GM12872 (cell line): ENCODE measurements around the gene RAPGEFL1.

ENCODE experiments used
- TF ChIP-seq, protein P1 (sequence below): IDR thresholded peaks from 3 replicates; pipeline ENCODE4 v1.5.1; 2011; ENCODE audit warnings: low read depth, mild to moderate bottlenecking, low read length, moderate library complexity; ENCODE audit not compliant: insufficient read depth

RAPGEFL1 gene, protein sequence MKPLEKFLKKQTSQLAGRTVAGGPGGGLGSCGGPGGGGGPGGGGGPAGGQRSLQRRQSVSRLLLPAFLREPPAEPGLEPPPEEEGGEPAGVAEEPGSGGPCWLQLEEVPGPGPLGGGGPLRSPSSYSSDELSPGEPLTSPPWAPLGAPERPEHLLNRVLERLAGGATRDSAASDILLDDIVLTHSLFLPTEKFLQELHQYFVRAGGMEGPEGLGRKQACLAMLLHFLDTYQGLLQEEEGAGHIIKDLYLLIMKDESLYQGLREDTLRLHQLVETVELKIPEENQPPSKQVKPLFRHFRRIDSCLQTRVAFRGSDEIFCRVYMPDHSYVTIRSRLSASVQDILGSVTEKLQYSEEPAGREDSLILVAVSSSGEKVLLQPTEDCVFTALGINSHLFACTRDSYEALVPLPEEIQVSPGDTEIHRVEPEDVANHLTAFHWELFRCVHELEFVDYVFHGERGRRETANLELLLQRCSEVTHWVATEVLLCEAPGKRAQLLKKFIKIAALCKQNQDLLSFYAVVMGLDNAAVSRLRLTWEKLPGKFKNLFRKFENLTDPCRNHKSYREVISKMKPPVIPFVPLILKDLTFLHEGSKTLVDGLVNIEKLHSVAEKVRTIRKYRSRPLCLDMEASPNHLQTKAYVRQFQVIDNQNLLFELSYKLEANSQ

DNA sequence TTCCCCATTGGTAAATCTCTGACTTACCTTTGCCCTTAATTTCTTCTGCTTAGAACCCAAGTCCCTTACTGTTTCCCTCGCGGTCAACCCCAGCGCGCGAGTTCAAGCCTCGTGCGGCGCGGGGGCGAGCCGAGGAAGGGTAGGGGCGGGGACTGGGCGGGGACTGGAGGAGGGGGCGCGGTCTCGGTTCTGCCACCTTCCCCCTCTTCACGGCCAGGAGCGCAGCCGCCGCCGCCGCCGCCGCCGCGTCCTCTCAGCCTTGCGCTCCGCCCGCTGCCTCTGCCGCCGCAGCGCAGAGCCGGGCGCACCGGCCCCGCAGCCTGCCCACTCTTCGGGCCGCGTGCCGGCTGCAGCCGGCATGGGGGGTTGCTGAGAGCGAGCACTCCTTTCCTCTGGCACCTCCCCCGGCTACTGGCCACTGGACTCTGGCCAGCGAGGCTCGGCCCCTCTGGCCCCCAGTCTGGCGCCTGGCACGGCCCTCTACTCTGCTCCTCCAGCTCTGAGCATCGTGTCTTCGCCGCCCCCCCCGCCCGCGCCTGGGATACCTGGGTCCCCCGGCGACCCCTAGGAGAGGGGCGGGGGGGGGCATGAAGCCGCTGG lies at the start of gene RAPGEFL1:
TSS of gene RAPGEFL1 (plus strand) at position 196 of the 600 bp plus-strand sequence. CDS start at position 588, 392 bp downstream.
- TF ChIP-seq, protein P1, sequence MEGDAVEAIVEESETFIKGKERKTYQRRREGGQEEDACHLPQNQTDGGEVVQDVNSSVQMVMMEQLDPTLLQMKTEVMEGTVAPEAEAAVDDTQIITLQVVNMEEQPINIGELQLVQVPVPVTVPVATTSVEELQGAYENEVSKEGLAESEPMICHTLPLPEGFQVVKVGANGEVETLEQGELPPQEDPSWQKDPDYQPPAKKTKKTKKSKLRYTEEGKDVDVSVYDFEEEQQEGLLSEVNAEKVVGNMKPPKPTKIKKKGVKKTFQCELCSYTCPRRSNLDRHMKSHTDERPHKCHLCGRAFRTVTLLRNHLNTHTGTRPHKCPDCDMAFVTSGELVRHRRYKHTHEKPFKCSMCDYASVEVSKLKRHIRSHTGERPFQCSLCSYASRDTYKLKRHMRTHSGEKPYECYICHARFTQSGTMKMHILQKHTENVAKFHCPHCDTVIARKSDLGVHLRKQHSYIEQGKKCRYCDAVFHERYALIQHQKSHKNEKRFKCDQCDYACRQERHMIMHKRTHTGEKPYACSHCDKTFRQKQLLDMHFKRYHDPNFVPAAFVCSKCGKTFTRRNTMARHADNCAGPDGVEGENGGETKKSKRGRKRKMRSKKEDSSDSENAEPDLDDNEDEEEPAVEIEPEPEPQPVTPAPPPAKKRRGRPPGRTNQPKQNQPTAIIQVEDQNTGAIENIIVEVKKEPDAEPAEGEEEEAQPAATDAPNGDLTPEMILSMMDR, result no peak

DNA sequence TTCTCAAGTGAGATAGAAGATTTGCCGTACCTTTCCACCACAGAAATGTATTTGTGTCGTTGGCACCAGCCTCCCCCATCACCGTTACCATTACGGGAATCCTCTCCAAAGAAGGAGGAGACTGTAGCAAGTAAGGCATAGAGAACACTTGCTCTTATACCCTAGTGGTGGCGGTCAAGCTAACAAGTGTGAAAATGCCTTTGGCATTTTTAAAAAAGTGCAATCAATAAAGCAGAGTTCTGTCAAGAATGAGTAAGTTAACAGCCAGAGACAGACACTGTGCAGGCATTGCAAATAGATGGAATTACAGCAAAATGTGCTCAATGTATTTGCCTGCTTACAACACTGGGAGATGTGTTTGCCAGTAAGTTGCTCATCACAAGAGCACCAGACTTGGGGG lies 47.8 kb upstream of the RAPGEFL1 start:
- TF ChIP-seq, protein P1, result no peak

DNA sequence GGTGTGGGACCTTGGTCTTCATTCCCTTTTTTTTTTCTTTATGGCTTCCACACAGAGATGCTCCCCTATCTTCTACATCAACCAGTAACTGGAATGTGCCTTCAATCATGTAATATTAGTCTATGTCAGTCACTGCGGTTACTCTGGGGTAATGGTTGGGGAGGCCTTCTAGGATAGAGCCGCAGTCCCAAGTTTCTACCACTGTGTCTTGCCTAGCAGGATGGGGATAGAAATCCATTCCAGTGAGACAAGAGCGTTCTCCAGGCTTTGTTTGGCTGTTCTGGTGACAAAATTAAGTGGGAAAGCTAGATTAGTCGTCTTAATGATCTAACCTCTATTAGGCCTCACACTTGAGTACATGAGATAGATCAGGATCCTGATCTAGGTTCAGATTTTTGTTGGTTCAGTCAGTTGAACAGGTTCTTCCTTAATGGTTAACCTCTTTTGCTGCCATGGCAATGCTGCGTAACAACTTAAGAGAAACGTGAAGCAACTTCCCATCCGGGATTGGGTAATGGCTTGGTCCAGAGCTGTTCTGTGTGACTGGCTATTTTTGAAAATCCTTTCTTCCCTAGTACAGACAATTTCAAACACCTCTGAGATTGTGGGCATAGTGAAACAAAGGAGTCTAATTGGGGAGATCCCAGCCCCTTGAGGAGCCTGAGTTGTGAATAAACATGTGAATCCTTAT lies 46.8 kb upstream of the RAPGEFL1 start:
- TF ChIP-seq, protein P1, result no peak

DNA sequence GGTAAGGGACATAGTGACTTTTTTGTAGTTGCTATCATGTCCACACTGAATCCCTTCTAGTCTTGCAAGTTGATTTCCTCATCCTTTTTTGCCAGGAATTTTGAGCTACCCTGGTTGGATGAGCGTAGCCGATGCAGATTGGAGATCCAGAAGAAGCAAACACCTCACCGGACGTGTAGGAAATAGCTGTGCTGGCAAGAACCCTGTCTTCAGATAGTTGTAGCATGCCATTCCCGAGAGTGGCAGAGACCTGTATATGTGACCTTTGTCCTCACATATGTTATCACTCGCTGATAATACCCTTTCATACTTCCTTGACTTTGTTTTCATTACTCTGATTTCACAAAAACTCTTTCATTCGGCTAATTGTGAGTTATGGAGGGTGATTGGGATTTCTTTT lies 43.1 kb upstream of the RAPGEFL1 start:
- TF ChIP-seq, protein P1, result no peak

DNA sequence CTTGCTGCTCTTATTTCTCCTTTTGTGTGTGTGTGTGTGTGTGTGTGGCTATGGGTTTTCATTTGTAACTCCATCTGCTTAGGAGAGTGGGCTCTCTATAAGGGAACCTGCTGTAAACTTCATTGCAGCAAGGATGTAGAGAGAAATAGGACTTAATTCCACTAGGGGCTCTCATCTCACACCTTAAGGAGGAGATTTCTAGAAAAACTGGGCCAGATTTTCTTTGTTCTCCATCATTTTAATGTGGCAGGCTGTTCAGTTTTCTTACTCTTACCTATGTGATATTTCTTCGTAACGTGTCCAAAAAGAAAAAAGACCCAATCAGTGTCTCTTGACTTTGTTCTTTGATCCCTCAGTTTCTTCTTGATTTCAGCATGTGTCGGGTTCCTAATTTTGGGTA lies 41.5 kb upstream of the RAPGEFL1 start:
- TF ChIP-seq, protein P1, result no peak

DNA sequence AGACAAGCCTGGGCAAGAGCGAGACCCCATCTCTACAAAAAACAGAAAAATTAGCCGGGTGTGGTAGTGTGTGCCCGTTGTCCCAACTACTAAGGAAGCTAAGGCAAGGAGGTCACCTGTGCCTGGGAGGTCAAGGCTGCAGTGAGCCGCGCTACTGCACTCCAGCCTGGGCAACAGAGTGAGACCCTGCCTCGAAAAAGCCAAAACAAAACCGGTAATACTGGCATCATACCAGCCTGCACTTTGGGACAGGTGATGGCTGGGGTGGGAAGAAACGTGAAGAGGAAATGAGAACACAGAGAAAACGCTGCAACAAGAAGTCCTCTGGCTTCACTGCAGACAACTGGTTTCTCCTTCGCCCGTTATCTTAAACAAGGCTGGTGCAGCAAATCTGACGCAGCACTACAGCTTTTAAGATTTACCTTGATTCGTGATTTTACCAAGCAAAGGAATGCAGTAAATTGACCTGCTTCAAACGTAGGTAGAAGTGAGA lies 37.7 kb upstream of the RAPGEFL1 start:
- TF ChIP-seq, protein P1, result no peak

DNA sequence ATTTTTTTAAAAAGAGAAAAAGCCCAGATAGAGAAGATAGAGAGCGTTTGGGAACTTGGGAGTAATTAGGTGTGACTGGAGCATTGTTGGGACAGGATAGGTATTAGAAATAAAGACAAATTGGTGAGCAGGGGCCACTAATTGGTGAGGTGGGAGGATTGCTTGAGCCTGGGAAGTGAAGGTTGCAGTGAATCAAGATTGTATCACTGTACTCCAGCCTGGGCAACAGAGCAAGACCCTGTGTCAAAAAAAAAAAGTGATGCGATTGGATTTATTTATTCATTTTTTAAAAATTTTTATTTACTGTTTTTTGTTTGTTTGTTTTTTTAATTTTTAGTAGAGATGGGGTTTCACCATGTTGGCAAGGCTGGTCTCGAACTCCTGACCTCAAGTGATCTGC lies 31.8 kb upstream of the RAPGEFL1 start:
- TF ChIP-seq, protein P1, result no peak
